Osteoblast (primary cell): ENCODE results near the gene KHNYN. TPM values are rescaled to one million over a fixed set of nuclear protein-coding genes. Genes with fewer than 3 reads are reported as not detected.

Source experiments
- DNase-seq: peaks from one replicate; pipeline ENCODE4 v3.0.0; 2011; ENCODE audit warnings: low spot score, mixed read lengths; ENCODE audit not compliant: insufficient read length; ENCODE audit errors: missing footprints
- H2AFZ ChIP-seq: 2 replicates; pipeline ENCODE4 v1.6.0; 2011; ENCODE audit warnings: mild to moderate bottlenecking, low read length
- H3K27ac ChIP-seq: 2 replicates; pipeline ENCODE4 v1.5.1; 2011; ENCODE audit warnings: mild to moderate bottlenecking, low read depth, low read length, moderate library complexity
- H3K27me3 ChIP-seq: 2 replicates; pipeline ENCODE4 v1.6.0; 2012; ENCODE audit warnings: mild to moderate bottlenecking, control low read depth, inconsistent platforms, low read length, moderate library complexity; ENCODE audit not compliant: insufficient read depth
- H3K36me3 ChIP-seq: 2 replicates; pipeline ENCODE4 v1.5.1; 2011; ENCODE audit warnings: mild to moderate bottlenecking, low read length, control low read depth, moderate library complexity; ENCODE audit not compliant: insufficient read depth
- H3K4me1 ChIP-seq: 2 replicates; pipeline ENCODE4 v1.5.1; 2011; ENCODE audit warnings: mild to moderate bottlenecking, low read length, control low read depth, moderate library complexity; ENCODE audit not compliant: insufficient read depth
- H3K4me2 ChIP-seq: 2 replicates; pipeline ENCODE4 v1.6.0; 2011; ENCODE audit warnings: mild to moderate bottlenecking, low read length; ENCODE audit not compliant: insufficient read depth
- H3K4me3 ChIP-seq: fragments of 200-600 bp; sonication (generic); 3 replicates; pipeline ENCODE4 v1.5.1; 2012; ENCODE audit warnings: mild to moderate bottlenecking, low read length, inconsistent platforms; ENCODE audit not compliant: insufficient read depth
- H3K79me2 ChIP-seq: 2 replicates; pipeline ENCODE4 v1.6.0; 2012; ENCODE audit warnings: mild to moderate bottlenecking, low read length, control low read depth, inconsistent platforms; ENCODE audit not compliant: insufficient read depth
- H3K9me3 ChIP-seq: 2 replicates; pipeline ENCODE4 v1.5.1; 2011; ENCODE audit warnings: low read depth, low read length, control low read depth
- H4K20me1 ChIP-seq: 2 replicates; pipeline ENCODE4 v1.6.0; 2012; ENCODE audit warnings: mild to moderate bottlenecking, low read length, control low read depth; ENCODE audit not compliant: insufficient read depth
- CTCF ChIP-seq: IDR thresholded peaks from 2 replicates; pipeline ENCODE4 v1.5.1; 2011; ENCODE audit warnings: mild to moderate bottlenecking, low read depth, low read length, moderate library complexity; ENCODE audit errors: extremely low read depth
- total RNA-seq: library from RNA; depleted of rRNA; stranded (reverse); fragments of >200 nt; gene quantifications from 2 replicates; pipeline ENCODE4 v1.2.3, GENCODE V29; 2012

The KHNYN gene
- total RNA-seq, 1 donor = 58.6 TPM

- Histone ChIP-seq H3K36me3 (no peaks in the 10 kb centered on the region), H3K4me2 (no peak overlapping the region), H4K20me1 (no peaks in the 10 kb centered on the region), H3K9me3 (no peaks in the 10 kb centered on the region), H3K4me3 (no peak overlapping the region), H2AFZ (no peak overlapping the region), H3K27ac (no peak overlapping the region), H3K79me2 (no peaks in the 10 kb centered on the region), H3K4me1 (peaks cover 9% of the 10 kb centered on the region), H3K27me3 (peaks cover 3% of the 10 kb centered on the region)
- DNase-seq = no peak
- no peak for TF ChIP-seq CTCF
Observed at GRCh38 chr14:24415421-24416253, 14.1 kb upstream of the KHNYN start.

- Histone ChIP-seq H4K20me1 (no peaks in the 10 kb centered on the region), H2AFZ (no peak overlapping the region), H3K79me2 (no peaks in the 10 kb centered on the region), H3K27ac (no peak overlapping the region), H3K9me3 (no peaks in the 10 kb centered on the region), H3K36me3 (no peaks in the 10 kb centered on the region), H3K4me3 (no peak overlapping the region), H3K4me1 (peaks cover 9% of the 10 kb centered on the region), H3K4me2 (no peak overlapping the region), H3K27me3 (peaks cover 6% of the 10 kb centered on the region)
- TF ChIP-seq CTCF = no peak
- DNase-seq = no peak
Observed at GRCh38 chr14:24416254-24416931, 13.4 kb upstream of the KHNYN start.

- Histone ChIP-seq H4K20me1 (no peaks in the 10 kb centered on the region), H3K79me2 (no peaks in the 10 kb centered on the region), H3K4me1 (peaks cover 9% of the 10 kb centered on the region), H3K27ac (no peak overlapping the region), H3K4me3 (no peak overlapping the region), H3K9me3 (no peaks in the 10 kb centered on the region), H3K36me3 (no peaks in the 10 kb centered on the region), H2AFZ (no peak overlapping the region), H3K27me3 (peaks cover 6% of the 10 kb centered on the region), H3K4me2 (no peak overlapping the region)
- no peak for TF ChIP-seq CTCF
- no peak for DNase-seq
Observed at GRCh38 chr14:24416932-24417619, 12.7 kb upstream of the KHNYN start.
